ENCODE measurements around the gene TRIP12. TPM values are rescaled to one million over a fixed set of nuclear protein-coding genes. Genes with fewer than 3 reads are reported as not detected.

Gene TRIP12
- total and polyA plus RNA-seq, 2 of the 13 experiments (the other 11 are each of a cell fraction or from before 2014, with no cell fraction given), result 72.1 to 153 TPM

DNA sequence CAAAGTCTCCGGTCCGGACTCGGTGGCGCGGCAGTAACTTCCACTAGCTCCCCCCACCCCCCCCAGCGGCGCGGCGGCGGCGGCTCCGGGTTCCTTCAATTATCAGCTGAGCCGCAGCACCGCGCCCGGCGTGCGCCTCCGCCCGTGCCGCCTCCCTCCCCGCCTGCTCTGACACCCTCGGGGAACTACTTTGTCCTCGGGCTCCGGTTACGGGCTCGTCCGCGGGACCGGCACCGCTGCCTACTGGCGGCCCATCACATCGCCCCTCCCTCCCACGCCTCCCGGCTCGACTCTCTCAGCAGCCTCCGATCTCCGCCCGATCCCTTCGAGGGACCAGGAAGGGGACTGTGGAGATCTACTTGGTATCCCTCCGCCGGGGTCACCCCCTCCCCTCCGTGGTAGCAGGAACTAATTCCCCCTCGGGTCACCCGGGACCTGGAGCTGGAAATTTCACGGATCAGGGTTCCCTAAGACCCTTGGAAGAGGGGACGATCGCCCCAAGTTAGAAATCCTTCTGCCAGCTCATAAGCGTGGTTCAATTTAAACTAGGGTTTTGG lies at the start of gene TRIP12 (continued):
- TF ChIP-seq, protein P1, sequence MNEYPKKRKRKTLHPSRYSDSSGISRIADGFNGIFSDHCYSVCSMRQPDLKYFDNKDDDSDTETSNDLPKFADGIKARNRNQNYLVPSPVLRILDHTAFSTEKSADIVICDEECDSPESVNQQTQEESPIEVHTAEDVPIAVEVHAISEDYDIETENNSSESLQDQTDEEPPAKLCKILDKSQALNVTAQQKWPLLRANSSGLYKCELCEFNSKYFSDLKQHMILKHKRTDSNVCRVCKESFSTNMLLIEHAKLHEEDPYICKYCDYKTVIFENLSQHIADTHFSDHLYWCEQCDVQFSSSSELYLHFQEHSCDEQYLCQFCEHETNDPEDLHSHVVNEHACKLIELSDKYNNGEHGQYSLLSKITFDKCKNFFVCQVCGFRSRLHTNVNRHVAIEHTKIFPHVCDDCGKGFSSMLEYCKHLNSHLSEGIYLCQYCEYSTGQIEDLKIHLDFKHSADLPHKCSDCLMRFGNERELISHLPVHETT (CRISPR knock-in tag; conservative IDR thresholded peaks at IDR 0.05), result peak; percentile 100
- TF ChIP-seq, protein P2, sequence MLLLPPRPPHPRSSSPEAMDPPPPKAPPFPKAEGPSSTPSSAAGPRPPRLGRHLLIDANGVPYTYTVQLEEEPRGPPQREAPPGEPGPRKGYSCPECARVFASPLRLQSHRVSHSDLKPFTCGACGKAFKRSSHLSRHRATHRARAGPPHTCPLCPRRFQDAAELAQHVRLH (CRISPR knock-in tag; IDR thresholded peaks at IDR 0.05; ENCODE audit: borderline replicate concordance, low read depth), result peak; percentile 70; the same call in 1 of the 2 replicates
- TF ChIP-seq ZNF75D (CRISPR knock-in tag; IDR thresholded peaks at IDR 0.05; ENCODE audit: borderline replicate concordance) (0 out of 2 replicates have a peak, but pooled peaks have one; percentile 69), HOXA5 (CRISPR knock-in tag; IDR thresholded peaks at IDR 0.05) (0 out of 2 replicates have a peak, but pooled peaks have one; percentile 85), ELF3 (CRISPR knock-in tag; IDR thresholded peaks at IDR 0.05) (peak; percentile 93), NFE2L1 (CRISPR knock-in tag; IDR thresholded peaks at IDR 0.05; ENCODE audit: borderline replicate concordance) (no peak), AHR (CRISPR knock-in tag; IDR thresholded peaks at IDR 0.05) (no peak; the same call in 1 of the 2 replicates), ZNF530 (CRISPR knock-in tag; IDR thresholded peaks at IDR 0.05; ENCODE audit: low read depth) (peak; percentile 36; the same call in 1 of the 2 replicates), HNRNPL (IDR thresholded peaks at IDR 0.05; ENCODE audit: low read depth, low read length) (0 out of 2 replicates have a peak, but pooled peaks have one; percentile 33), ZMYM3 (CRISPR knock-in tag; IDR thresholded peaks at IDR 0.05) (peak; percentile 18; the same call in 1 of the 2 replicates), ZNF607 (CRISPR knock-in tag; IDR thresholded peaks at IDR 0.05; ENCODE audit: borderline replicate concordance) (peak; percentile 70), BCL6 (CRISPR knock-in tag; IDR thresholded peaks at IDR 0.05) (peak; percentile 68), FOXO1 (CRISPR knock-in tag; IDR thresholded peaks at IDR 0.05) (peak; percentile 76), ZNF678 (CRISPR knock-in tag; IDR thresholded peaks at IDR 0.05) (no peak), ZFY (CRISPR knock-in tag; IDR thresholded peaks at IDR 0.05) (no peak; the same call in 1 of the 2 replicates), ETV5 (CRISPR knock-in tag; IDR thresholded peaks at IDR 0.05; ENCODE audit: borderline replicate concordance) (peak; percentile 66)
- TF ChIP-seq, protein P3, sequence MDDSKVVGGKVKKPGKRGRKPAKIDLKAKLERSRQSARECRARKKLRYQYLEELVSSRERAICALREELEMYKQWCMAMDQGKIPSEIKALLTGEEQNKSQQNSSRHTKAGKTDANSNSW (CRISPR knock-in tag; IDR thresholded peaks at IDR 0.05; ENCODE audit: borderline replicate concordance), result 0 out of 2 replicates have a peak, but pooled peaks have one; percentile 72
- TF ChIP-seq, protein P4, sequence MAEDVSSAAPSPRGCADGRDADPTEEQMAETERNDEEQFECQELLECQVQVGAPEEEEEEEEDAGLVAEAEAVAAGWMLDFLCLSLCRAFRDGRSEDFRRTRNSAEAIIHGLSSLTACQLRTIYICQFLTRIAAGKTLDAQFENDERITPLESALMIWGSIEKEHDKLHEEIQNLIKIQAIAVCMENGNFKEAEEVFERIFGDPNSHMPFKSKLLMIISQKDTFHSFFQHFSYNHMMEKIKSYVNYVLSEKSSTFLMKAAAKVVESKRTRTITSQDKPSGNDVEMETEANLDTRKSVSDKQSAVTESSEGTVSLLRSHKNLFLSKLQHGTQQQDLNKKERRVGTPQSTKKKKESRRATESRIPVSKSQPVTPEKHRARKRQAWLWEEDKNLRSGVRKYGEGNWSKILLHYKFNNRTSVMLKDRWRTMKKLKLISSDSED (CRISPR knock-in tag; IDR thresholded peaks at IDR 0.05), result no peak
- TF ChIP-seq, protein P5, sequence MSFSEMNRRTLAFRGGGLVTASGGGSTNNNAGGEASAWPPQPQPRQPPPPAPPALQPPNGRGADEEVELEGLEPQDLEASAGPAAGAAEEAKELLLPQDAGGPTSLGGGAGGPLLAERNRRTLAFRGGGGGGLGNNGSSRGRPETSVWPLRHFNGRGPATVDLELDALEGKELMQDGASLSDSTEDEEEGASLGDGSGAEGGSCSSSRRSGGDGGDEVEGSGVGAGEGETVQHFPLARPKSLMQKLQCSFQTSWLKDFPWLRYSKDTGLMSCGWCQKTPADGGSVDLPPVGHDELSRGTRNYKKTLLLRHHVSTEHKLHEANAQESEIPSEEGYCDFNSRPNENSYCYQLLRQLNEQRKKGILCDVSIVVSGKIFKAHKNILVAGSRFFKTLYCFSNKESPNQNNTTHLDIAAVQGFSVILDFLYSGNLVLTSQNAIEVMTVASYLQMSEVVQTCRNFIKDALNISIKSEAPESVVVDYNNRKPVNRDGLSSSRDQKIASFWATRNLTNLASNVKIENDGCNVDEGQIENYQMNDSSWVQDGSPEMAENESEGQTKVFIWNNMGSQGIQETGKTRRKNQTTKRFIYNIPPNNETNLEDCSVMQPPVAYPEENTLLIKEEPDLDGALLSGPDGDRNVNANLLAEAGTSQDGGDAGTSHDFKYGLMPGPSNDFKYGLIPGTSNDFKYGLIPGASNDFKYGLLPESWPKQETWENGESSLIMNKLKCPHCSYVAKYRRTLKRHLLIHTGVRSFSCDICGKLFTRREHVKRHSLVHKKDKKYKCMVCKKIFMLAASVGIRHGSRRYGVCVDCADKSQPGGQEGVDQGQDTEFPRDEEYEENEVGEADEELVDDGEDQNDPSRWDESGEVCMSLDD (CRISPR knock-in tag; IDR thresholded peaks at IDR 0.05; ENCODE audit: borderline replicate concordance), result peak; percentile 82; the same call in 1 of the 2 replicates
- TF ChIP-seq, protein P6, sequence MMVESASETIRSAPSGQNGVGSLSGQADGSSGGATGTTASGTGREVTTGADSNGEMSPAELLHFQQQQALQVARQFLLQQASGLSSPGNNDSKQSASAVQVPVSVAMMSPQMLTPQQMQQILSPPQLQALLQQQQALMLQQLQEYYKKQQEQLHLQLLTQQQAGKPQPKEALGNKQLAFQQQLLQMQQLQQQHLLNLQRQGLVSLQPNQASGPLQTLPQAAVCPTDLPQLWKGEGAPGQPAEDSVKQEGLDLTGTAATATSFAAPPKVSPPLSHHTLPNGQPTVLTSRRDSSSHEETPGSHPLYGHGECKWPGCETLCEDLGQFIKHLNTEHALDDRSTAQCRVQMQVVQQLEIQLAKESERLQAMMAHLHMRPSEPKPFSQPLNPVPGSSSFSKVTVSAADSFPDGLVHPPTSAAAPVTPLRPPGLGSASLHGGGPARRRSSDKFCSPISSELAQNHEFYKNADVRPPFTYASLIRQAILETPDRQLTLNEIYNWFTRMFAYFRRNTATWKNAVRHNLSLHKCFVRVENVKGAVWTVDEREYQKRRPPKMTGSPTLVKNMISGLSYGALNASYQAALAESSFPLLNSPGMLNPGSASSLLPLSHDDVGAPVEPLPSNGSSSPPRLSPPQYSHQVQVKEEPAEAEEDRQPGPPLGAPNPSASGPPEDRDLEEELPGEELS (CRISPR knock-in tag; IDR thresholded peaks at IDR 0.05), result peak; percentile 54; the same call in 1 of the 2 replicates
